ENCODE data around the gene SP2.
"Not testable (repeated sequence)": the region's sequence is repeated elsewhere in the genome, so short reads cannot be mapped to it uniquely, and the experiment has no call there.

Gene SP2

DNA sequence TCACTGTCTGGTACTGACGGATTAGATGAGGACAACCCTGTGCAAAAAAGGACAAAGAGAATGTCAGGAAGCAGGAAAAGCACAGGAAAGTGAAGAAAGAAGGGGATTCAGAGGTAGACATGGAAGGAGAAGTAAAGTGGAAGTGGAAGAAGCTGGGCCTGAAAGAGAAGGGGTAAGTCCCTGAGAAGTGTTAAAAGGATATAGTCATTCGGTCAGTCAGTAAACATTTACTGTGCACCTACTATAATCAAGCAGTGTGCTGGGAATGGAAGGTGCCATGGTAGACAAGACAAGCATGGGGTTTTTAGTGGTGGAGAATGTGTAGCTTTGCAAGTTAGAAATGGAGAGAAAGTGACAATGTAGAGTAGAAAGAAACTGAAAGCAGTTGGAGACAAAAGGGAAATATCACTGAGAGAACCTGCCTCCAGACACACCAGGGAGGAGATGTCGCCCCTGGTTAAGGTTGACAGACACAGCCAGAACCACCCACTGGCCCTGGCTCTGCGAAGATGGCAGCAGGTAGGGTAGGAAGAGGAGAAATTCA lies 4.4 kb upstream of the SP2 start:
- no peak for DNase-seq

- no peak for DNase-seq
Measured at GRCh38 chr17:47894498-47895346, 1.3 kb upstream of the SP2 start.

DNA sequence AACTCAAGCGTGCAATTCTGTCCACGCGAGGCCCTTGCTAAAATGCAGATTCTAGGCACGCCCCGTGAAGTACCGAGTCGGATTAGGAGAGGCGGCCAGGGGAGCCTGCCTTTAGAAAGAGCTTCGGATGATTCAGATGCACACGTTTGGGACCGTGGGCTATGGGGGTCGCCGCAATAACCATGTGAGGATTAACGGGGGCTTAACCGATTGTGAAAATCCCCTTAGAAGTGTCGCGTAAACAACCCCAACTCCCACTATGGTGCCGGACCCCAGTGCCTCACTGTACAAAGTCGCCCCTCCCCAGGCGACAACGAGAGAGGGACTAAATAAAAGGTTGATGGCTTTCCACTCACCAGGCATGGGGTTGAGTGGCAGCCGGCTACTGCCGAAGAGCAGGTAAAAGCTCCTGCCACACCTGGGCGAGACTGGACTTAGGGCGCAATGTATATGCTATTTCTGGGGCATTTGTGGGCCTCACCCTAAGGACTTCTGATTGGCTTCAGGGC lies 635 bp upstream of the SP2 start:
- no peak for DNase-seq

DNA sequence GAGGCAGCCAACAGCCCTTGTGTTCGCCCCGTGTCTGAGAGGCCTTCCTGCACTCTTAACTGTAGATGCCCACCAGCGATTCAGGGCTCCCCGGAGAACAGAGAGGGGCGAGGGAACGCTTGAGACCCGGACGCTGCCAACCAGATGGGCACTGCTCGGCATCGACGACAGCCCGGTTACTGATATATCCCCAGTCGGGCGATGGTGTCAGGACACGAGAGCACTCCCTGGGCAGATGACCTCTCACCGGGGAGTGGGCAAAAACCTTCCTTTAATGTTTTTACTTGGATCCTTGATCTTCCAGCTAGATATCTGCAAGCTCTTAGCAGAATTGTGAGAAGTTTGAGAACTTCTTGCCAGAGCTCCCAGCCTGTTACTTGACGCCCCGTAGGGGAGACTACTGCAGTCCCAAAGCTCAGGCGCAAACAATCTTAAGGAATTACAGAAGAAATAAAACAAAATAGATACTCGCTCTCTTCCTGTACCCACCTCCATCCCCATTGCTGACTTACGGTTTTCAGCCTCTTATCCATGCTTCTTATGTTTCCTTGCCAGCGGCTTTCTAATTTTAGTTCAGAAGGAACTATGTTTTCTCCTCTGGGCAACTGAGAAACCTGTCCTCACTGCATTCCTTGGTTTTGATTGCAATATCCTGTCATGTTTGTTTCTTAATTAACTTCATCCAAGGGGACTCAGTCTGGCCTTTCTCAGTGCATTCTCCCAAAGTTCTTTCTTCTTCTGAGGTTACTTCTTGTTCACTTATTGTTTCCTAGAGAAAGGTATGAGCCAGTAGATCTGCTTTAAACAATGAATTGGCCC lies 845 bp downstream of the SP2 start:
- DNase-seq, result peak; percentile 30

- DNase-seq, result no peak
Measured at GRCh38 chr17:47897561-47897960, 1.5 kb downstream of the SP2 start.

DNA sequence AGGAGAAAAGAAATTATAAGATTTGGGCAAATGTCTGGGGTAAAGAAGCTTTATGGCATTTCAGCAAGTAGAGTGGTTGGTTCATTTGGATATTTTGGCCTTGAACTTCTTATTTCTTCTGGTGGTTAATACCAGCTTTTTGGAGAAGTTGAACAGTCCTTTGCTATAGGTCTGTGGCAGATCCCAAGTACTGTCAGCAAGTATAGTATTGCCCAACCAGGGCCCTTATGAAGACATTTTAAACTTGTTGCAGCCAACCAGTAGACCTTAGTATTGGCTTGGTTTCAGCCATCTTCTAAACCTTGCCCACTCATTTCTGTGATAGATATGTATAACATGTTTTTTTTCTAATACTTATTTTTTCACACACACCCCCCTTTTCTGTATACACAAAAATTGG lies 2.2 kb downstream of the SP2 start:
- DNase-seq, result no peak

- no peak for DNase-seq
Measured at GRCh38 chr17:47899643-47900042, 3.6 kb downstream of the SP2 start.

- no peak for DNase-seq
Measured at GRCh38 chr17:47901423-47901822, 5.4 kb downstream of the SP2 start.

DNA sequence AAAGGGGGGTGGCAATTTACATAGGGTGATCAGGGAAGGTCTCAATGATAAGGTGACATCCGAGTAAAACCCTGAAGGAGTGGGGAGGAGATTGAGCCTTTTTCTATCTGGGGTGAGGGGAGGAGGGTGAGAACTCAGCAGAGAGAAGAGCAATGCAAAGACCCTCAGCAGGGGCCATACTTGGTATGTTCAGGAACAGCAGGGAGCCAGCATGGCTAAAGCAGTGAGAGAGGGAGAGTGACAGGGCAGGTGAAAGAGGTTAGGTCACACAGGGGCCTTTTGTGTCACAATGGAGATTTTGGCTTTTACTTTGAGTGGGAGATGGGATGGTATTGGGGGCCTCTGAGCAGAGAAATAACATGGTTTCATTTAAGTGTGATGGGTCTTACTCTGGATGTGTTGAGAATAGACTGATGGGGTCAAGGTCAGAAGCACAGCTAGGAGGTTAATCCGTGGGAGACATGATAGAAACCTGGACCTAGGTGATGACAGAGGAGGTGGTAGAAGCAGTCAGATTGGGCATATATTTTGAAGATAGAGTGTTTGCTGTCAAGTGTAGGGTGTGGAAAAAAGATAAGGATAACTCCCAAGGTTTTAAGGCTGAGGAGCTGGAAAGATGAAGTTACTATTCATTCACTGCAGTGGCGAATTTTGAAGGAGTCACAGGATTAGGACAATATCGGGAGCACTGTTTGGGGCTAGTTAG lies 6.2 kb downstream of the SP2 start:
- DNase-seq, result no peak

GRCh38 chr17:47905221-47905733 lies 9.2 kb downstream of the SP2 start:
- no peak for DNase-seq

DNA sequence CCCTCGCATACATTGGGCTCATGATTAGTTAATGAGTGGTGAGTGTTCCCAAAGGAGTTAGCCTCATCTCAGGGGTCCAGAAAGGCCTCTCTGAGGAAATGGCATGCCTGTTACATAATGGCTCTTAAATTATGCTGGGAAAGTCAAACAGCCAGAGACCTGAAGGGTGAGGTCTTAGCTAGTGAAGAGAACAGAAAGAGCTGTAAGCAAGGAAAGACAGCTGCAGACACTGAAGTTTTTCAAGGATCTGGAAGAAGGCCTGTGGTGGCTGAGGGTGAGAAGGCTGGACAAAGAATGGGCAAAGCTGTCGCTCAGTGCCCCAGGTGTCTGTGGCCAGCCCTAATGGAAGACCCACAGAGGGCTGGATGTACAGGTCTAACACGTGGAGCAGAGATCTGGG lies 10.4 kb downstream of the SP2 start:
- DNase-seq, result no peak

DNA sequence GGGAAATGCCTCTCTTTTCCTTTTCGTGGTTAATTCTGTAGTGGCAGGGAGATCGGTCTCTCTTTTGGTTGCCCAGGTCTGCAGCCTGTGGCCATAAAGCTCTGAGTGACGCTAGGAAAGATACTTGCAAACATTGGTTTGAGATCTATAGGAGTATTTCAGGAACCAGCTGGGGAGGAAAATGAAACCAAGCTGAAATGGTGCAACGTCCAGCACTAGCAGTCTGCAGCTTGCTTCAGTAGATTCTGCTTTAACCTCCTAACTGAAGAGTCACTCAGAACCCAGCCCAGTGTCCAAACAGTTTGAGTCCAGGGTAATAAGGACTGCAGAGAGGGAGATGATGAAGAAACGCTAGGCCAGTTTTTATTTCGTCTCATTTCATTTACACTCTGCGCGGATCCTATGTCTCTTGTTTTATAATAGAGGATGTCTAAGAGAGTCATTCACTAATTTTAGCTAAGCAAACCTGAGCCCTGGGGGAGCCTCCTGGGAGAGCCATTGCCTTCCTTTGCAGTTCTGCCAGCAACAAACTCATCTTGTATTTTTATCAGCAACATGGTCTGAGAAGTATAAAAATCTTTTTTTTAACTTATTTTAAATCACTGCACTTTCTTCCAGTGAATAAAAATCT lies 12.0 kb downstream of the SP2 start:
- DNase-seq, result no peak

GRCh38 chr17:47913050-47913449 lies 17.0 kb downstream of the SP2 start:
- DNase-seq, result no peak

- no peak for DNase-seq
Measured at GRCh38 chr17:47914306-47914948, 18.4 kb downstream of the SP2 start.

DNA sequence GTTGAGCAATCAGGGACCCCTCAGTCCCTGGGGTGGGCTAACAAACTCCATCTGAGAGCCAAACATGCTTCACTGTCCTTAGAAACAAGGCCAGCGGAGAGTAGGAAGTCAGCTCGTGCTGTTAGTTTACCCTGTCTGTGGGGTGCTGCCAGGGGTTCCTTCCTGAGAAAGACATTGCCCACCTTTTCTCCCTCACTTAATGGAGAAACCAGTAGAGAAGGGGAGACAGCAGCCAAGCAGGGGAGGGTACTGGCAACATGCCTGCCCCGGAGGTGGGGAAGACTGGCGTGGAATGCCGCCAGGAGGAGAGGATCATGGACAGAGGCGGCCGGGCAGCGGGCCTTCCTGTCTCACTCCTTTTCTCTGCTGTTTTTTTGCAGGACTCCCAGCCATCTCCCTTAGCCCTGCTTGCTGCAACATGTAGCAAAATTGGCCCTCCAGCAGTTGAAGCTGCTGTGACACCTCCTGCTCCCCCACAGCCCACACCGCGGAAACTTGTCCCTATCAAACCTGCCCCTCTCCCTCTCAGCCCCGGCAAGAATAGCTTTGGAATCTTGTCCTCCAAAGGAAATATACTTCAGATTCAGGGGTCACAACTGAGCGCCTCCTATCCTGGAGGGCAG lies 19.9 kb downstream of the SP2 start:
- no peak for DNase-seq

DNA sequence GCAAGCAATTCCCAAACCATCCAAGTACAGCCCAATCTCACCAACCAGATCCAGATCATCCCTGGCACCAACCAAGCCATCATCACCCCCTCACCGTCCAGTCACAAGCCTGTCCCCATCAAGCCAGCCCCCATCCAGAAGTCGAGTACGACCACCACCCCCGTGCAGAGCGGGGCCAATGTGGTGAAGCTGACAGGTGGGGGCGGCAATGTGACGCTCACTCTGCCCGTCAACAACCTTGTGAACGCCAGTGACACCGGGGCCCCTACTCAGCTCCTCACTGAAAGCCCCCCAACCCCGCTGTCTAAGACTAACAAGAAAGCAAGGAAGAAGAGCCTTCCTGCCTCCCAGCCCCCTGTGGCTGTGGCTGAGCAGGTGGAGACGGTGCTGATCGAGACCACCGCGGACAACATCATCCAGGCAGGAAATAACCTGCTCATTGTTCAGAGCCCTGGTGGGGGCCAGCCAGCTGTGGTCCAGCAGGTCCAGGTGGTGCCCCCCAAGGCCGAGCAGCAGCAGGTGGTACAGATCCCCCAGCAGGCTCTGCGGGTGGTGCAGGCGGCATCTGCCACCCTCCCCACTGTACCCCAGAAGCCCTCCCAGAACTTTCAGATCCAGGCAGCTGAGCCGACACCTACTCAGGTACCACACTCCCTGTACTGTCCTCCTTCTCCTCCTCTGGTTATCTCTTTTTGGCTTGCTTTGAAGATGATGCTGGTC lies 20.6 kb downstream of the SP2 start:
- no peak for DNase-seq

- DNase-seq, result no peak
Measured at GRCh38 chr17:47917581-47917980, 21.5 kb downstream of the SP2 start.

- no peak for DNase-seq
Measured at GRCh38 chr17:47918006-47918405, 22.0 kb downstream of the SP2 start.

GRCh38 chr17:47918991-47919390 lies 23.0 kb downstream of the SP2 start:
- DNase-seq, result no peak

- DNase-seq, result not testable (repeated sequence)
Measured at GRCh38 chr17:47919889-47920288, 23.9 kb downstream of the SP2 start.

Data from DMS 273 treated with DMSO at 0.1 percent for 48 hours (cell line).